Fibroblast of pulmonary artery (primary cell): Measurements from ENCODE around the gene ARHGAP24.

ENCODE experiments used
- DNase-seq: peaks from one replicate; pipeline ENCODE4 v3.0.0-alpha.2; 2010; ENCODE audit warnings: low read depth
- H3K4me3 ChIP-seq: replicated peaks from 2 replicates; pipeline ENCODE4 v1.5.1; 2011; ENCODE audit warnings: low read depth, mild to moderate bottlenecking, control low read depth, low read length, moderate library complexity
- CTCF ChIP-seq: IDR thresholded peaks from 2 replicates; pipeline ENCODE4 v1.5.1; 2011; ENCODE audit warnings: mild to moderate bottlenecking, control low read depth, low read length, inconsistent platforms; ENCODE audit errors: missing control alignments

Gene ARHGAP24

GRCh38 chr4:85492336-85492735, 17.4 kb downstream of the ARHGAP24 start:
- no peak for DNase-seq
- TF ChIP-seq CTCF: no peak
- H3K4me3 ChIP-seq: no peak overlapping the region

GRCh38 chr4:85495621-85496020, 20.7 kb downstream of the ARHGAP24 start:
- no peak for TF ChIP-seq CTCF
- DNase-seq: no peak
- H3K4me3 ChIP-seq: peak overlapping the region; percentile 30

- no peak for TF ChIP-seq CTCF
- DNase-seq: peak; percentile 61
- peak overlapping the region; percentile 30 for H3K4me3 ChIP-seq
Observed at GRCh38 chr4:85496126-85496849, 21.3 kb downstream of the ARHGAP24 start.

- peak; percentile 66 for DNase-seq
- no peak for TF ChIP-seq CTCF
- H3K4me3 ChIP-seq: no peak overlapping the region
Observed at GRCh38 chr4:85496933-85497332, 22.0 kb downstream of the ARHGAP24 start.

GRCh38 chr4:85498068-85498733, 23.3 kb downstream of the ARHGAP24 start:
- TF ChIP-seq CTCF: no peak
- DNase-seq: peak; percentile 65
- H3K4me3 ChIP-seq: no peak overlapping the region

- no peak overlapping the region for H3K4me3 ChIP-seq
- DNase-seq: no peak
- no peak for TF ChIP-seq CTCF
Observed at GRCh38 chr4:85499573-85499972, 24.6 kb downstream of the ARHGAP24 start.
